ENCODE data around the gene SMYD3. TPM values are rescaled to one million over a fixed set of nuclear protein-coding genes. Genes with fewer than 3 reads are reported as not detected.

Gene SMYD3
- polyA plus RNA-seq, 1 donor from 2014 or later, result 48.6 TPM

DNA sequence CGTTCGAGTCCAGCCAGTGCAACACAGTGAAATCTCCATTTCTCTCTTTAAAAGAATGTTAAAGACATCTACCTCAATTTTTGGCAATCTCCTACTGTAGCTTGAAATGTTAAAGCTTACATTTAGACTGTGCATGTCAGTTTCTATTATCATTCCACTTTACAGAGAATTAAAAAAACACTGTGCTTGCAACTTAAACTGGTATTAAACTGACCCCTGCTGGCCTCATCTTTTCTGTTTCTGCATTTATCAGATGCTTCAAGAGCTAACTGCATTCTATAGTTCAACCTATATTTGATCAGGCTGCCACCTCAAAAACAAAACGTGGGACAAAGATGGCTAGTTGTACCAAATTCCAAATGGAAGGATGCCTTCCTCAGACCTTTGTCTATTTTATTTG is 226.5 kb downstream of the SMYD3 start:
- TF ChIP-seq POLR2AphosphoS5 (IDR thresholded peaks at IDR 0.05) (no peak), SMC3 (conservative IDR thresholded peaks at IDR 0.05; ENCODE audit: poor library complexity) (peak; percentile 77), CTCF (IDR thresholded peaks at IDR 0.05; ENCODE audit: poor library complexity, severe bottlenecking) (peak; percentile 67), RAD21 (conservative IDR thresholded peaks at IDR 0.05) (peak; percentile 76)
- H3K27ac ChIP-seq (ENCODE audit: low read length), result no peak overlapping the region
- no peak overlapping the region for H2AFZ ChIP-seq (ENCODE audit: low read depth, low read length)
- H3K4me3 ChIP-seq (ENCODE audit: low read length), result no peak overlapping the region
- H4K20me1 ChIP-seq (ENCODE audit: insufficient read depth), result no peaks in the 10 kb centered on the region
- no peaks in the 10 kb centered on the region for H3K79me2 ChIP-seq (replicated peaks; ENCODE audit: insufficient read depth, low read length)
- H3K9me2 ChIP-seq (ENCODE audit: insufficient read depth, low read length), result no peaks in the 10 kb centered on the region
- no peaks in the 10 kb centered on the region for H3F3A ChIP-seq (ENCODE audit: insufficient read depth, low read length, poor library complexity, severe bottlenecking)
- H3K36me3 ChIP-seq (ENCODE audit: insufficient read depth, low read length), result no peaks in the 10 kb centered on the region
- no peaks in the 10 kb centered on the region for H3K9me3 ChIP-seq (ENCODE audit: low read length)
- H3K4me2 ChIP-seq (ENCODE audit: low read length), result no peak overlapping the region
- H3K27me3 ChIP-seq (ENCODE audit: insufficient read depth, low read depth, low read length), result no peaks in the 10 kb centered on the region
- H3K9ac ChIP-seq (ENCODE audit: low read length), result no peak overlapping the region

- no peak for TF ChIP-seq TAF1 (IDR thresholded peaks at IDR 0.05; ENCODE audit: low read depth)
- TF ChIP-seq REST (IDR thresholded peaks at IDR 0.05; ENCODE audit: borderline replicate concordance), result no peak
- no peak for TF ChIP-seq EP300 (conservative IDR thresholded peaks at IDR 0.05; ENCODE audit: poor library complexity, severe bottlenecking)
- no peak for TF ChIP-seq RAD21 (conservative IDR thresholded peaks at IDR 0.05)
- no peak for TF ChIP-seq POLR2AphosphoS5 (IDR thresholded peaks at IDR 0.05)
- no peak for TF ChIP-seq SMC3 (conservative IDR thresholded peaks at IDR 0.05; ENCODE audit: poor library complexity)
- TF ChIP-seq CTCF (IDR thresholded peaks at IDR 0.05; ENCODE audit: poor library complexity, severe bottlenecking), result no peak
- TF ChIP-seq MXI1 (conservative IDR thresholded peaks at IDR 0.05; ENCODE audit: poor library complexity, severe bottlenecking), result no peak
- no peak for TF ChIP-seq EZH2 (IDR thresholded peaks at IDR 0.05; ENCODE audit: borderline replicate concordance, insufficient read depth, low read length, poor library complexity, severe bottlenecking)
- Histone ChIP-seq H3K9me2 (ENCODE audit: insufficient read depth, low read length) (no peaks in the 10 kb centered on the region), H3K27ac (ENCODE audit: low read length) (no peak overlapping the region), H3K9ac (ENCODE audit: low read length) (no peak overlapping the region), H3K4me2 (ENCODE audit: low read length) (no peak overlapping the region), H3F3A (ENCODE audit: insufficient read depth, low read length, poor library complexity, severe bottlenecking) (no peaks in the 10 kb centered on the region), H3K36me3 (ENCODE audit: insufficient read depth, low read length) (no peaks in the 10 kb centered on the region), H3K79me2 (replicated peaks; ENCODE audit: insufficient read depth, low read length) (no peaks in the 10 kb centered on the region), H3K4me3 (ENCODE audit: low read length) (no peak overlapping the region), H3K9me3 (ENCODE audit: low read length) (no peaks in the 10 kb centered on the region), H2AFZ (ENCODE audit: low read depth, low read length) (no peak overlapping the region), H3K27me3 (ENCODE audit: insufficient read depth, low read depth, low read length) (no peaks in the 10 kb centered on the region), H4K20me1 (ENCODE audit: insufficient read depth) (no peaks in the 10 kb centered on the region)
These were observed 227.7 kb downstream of the SMYD3 start for GRCh38 chr1:246279402-246279801.

All from neural cell (in vitro differentiated cells).